Measurements from ENCODE around the gene SOAT2. TPM values are rescaled to one million over a fixed set of nuclear protein-coding genes. Genes with fewer than 3 reads are reported as not detected.

Gene SOAT2
- total RNA-seq (2022; extraction: Qiagen RNA extraction; ENCODE audit: low read depth): 0.14 to 0.75 TPM (median 0.23 TPM) in 5 replicates

GRCh38 chr12:53102883-53103807, at the start of gene SOAT2:
Gene SOAT2 (plus strand): TSS chr12:53103486. CDS start chr12:53103578, 92 bp downstream.

GRCh38 chr12:53079226-53080117, 23.8 kb upstream of the SOAT2 start, which contains the start of gene SPRYD3:
Gene SPRYD3 (minus strand): TSS chr12:53079390. CDS start chr12:53079333, 57 bp downstream.

GRCh38 chr12:53097564-53098353, 5.5 kb upstream of the SOAT2 start, which contains the start of gene IGFBP6:
Gene IGFBP6 (plus strand): TSS chr12:53097667. CDS start chr12:53097718, 51 bp downstream.

Other genes with a start within 250 kb of the SOAT2 start
- 3,219 to 4,452 TPM (median 4,030 TPM) in 5 replicates for gene KRT8, start 198.4 kb upstream of the SOAT2 start, total RNA-seq (2022; extraction: Qiagen RNA extraction; ENCODE audit: low read depth)
- gene KRT18, start 154.4 kb upstream of the SOAT2 start, total RNA-seq (2022; extraction: Qiagen RNA extraction; ENCODE audit: low read depth): 2,322 to 2,859 TPM (median 2,818 TPM) in 5 replicates
- 266 to 393 TPM (median 311 TPM) in 5 replicates for gene EIF4B, start 97.0 kb upstream of the SOAT2 start, total RNA-seq (2022; extraction: Qiagen RNA extraction; ENCODE audit: low read depth)
- 26.9 to 52.9 TPM (median 44.2 TPM) in 5 replicates for gene TNS2, start 53.4 kb upstream of the SOAT2 start, total RNA-seq (2022; extraction: Qiagen RNA extraction; ENCODE audit: low read depth)
- 25.6 to 40.9 TPM (median 38.3 TPM) in 5 replicates for gene SPRYD3, start 24.1 kb upstream of the SOAT2 start, total RNA-seq (2022; extraction: Qiagen RNA extraction; ENCODE audit: low read depth)
- gene IGFBP6, start 5.8 kb upstream of the SOAT2 start, total RNA-seq (2022; extraction: Qiagen RNA extraction; ENCODE audit: low read depth): 122 to 254 TPM (median 227 TPM) in 5 replicates
- 14.2 to 19.0 TPM (median 15.8 TPM) in 5 replicates for gene ZNF740, start 77.2 kb downstream of the SOAT2 start, total RNA-seq (2022; extraction: Qiagen RNA extraction; ENCODE audit: low read depth)
- gene CSAD, start 77.4 kb downstream of the SOAT2 start, total RNA-seq (2022; extraction: Qiagen RNA extraction; ENCODE audit: low read depth): 3.1 to 10.9 TPM (median 7.6 TPM) in 5 replicates
- 0.35 to 0.95 TPM (median 0.41 TPM) in 5 replicates for gene ITGB7, start 103.8 kb downstream of the SOAT2 start, total RNA-seq (2022; extraction: Qiagen RNA extraction; ENCODE audit: low read depth)
- gene RARG, start 128.7 kb downstream of the SOAT2 start, total RNA-seq (2022; extraction: Qiagen RNA extraction; ENCODE audit: low read depth): 19.7 to 30.7 TPM (median 29.4 TPM) in 5 replicates
- gene ESPL1, start 164.8 kb downstream of the SOAT2 start, total RNA-seq (2022; extraction: Qiagen RNA extraction; ENCODE audit: low read depth): 10.5 to 24.6 TPM (median 22.1 TPM) in 5 replicates
- 459 to 605 TPM (median 496 TPM) in 5 replicates for gene PFDN5, start 192.1 kb downstream of the SOAT2 start, total RNA-seq (2022; extraction: Qiagen RNA extraction; ENCODE audit: low read depth)
- 66.3 to 92.7 TPM (median 86.6 TPM) in 5 replicates for gene MYG1, start 196.2 kb downstream of the SOAT2 start, total RNA-seq (2022; extraction: Qiagen RNA extraction; ENCODE audit: low read depth)
- gene AAAS, start 218.1 kb downstream of the SOAT2 start, total RNA-seq (2022; extraction: Qiagen RNA extraction; ENCODE audit: low read depth): 66.2 to 81.3 TPM (median 77.4 TPM) in 5 replicates
- gene SP7, start 232.9 kb downstream of the SOAT2 start, total RNA-seq (2022; extraction: Qiagen RNA extraction; ENCODE audit: low read depth): not detected in 5 replicates

Measured in A549 treated with ZK216348 at 1 μM for 4 hours (cell line).